ENCODE results near the gene NEUROD2.

GRCh38 chr17:39581759-39582085 is 26.0 kb downstream of the NEUROD2 start:
- TF ChIP-seq JUND (IDR thresholded peaks at IDR 0.05) (no peak), GABPA (IDR thresholded peaks at IDR 0.05 in 1 of 2, conservative IDR thresholded peaks at IDR 0.05 in 1 of 2) (no peak)

Measured in liver (tissue), 2 donors.